ENCODE data around the gene CGA.

DNA sequence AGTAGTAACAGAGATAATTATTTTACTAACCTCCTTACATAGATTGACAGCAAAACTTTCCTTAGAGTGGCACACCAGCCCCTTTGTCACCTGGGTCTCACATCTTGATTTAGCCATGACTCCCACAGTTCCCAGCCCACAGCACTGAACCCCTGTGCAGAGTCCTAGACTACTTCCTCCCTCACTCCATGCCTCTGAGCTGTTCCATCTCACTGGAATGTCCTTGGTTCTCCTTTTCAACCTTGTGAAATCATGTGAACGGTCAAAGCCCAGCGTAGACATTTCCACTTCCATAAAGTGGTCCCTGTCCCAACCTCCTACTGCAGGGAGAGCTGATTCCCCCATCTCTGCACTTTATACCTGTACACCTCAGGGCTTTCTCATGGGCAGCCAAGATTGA lies 19.7 kb downstream of the CGA start:
- TF ChIP-seq ZNF274 (IDR thresholded peaks at IDR 0.05; ENCODE audit: low read depth, low read length) = no peak
- no peak for TF ChIP-seq YY1 (IDR thresholded peaks at IDR 0.05; ENCODE audit: insufficient read depth, insufficient read length)
